Activated CD4-positive, alpha-beta T cell treated with anti-CD3 and anti-CD28 coated beads for 36 hours (primary cell): ENCODE data around the gene WNT7B. TPM values are rescaled to one million over a fixed set of nuclear protein-coding genes. Genes with fewer than 3 reads are reported as not detected.

Experiments
- ATAC-seq: fragments of 200-7000 bp; cut with Tn5 transposase; one replicate; pipeline ENCODE4 v1.10.0; 2021; ENCODE audit warnings: mild to moderate bottlenecking, moderate library complexity
- CTCF ChIA-PET: fragments of 350-600 bp; sonication (Branson Sonifier 250); formaldehyde crosslinking; loops from one replicate; lab custom pipeline; 2021; ENCODE audit warnings: antibody characterized with exemption; lab: Charles Lee
- POLR2A ChIA-PET: fragments of 350-600 bp; sonication (Branson Sonifier 250); formaldehyde crosslinking; loops from one replicate; lab custom pipeline; 2021; ENCODE audit warnings: antibody characterized with exemption, inconsistent platforms; lab: Charles Lee
- DNase-seq: peaks from one replicate; pipeline ENCODE4 v3.0.0-alpha.2; 2020
- H3K27ac Mint-ChIP-seq: one replicate; pipeline ENCODE4 v1.8.0; 2021; ENCODE audit warnings: mixed read lengths
- H3K27me3 Mint-ChIP-seq: one replicate; pipeline ENCODE4 v1.8.0; 2021; ENCODE audit warnings: mixed read lengths
- H3K36me3 Mint-ChIP-seq: one replicate; pipeline ENCODE4 v1.8.0; 2021; ENCODE audit warnings: low read depth, mixed read lengths
- H3K4me1 Mint-ChIP-seq: one replicate; pipeline ENCODE4 v1.8.0; 2021; ENCODE audit warnings: mixed read lengths
- H3K4me3 Mint-ChIP-seq: one replicate; pipeline ENCODE4 v1.8.0; 2021; ENCODE audit warnings: mild to moderate bottlenecking, moderate library complexity, mixed read lengths
- H3K9me3 Mint-ChIP-seq: one replicate; pipeline ENCODE4 v1.8.0; 2021; ENCODE audit warnings: low read depth, mixed read lengths
- intact Hi-C, 2 experiments: fragments of 100-400 bp; cut with DNase I in 1 of 2; cut with micrococcal nuclease in 1 of 2; formaldehyde crosslinking; loops; one replicate each; pipeline versions ENCODE4 v1.14.2 to v1.15.1; 2022 to 2024; cut with DNase I, micrococcal nuclease
- total RNA-seq, 2 experiments: library from RNA; stranded (reverse); gene quantifications; one replicate each; pipeline ENCODE4 v1.2.3, GENCODE V29; 2021

The WNT7B gene
- total RNA-seq, 2 experiments from 2014 or later: not detected

DNA sequence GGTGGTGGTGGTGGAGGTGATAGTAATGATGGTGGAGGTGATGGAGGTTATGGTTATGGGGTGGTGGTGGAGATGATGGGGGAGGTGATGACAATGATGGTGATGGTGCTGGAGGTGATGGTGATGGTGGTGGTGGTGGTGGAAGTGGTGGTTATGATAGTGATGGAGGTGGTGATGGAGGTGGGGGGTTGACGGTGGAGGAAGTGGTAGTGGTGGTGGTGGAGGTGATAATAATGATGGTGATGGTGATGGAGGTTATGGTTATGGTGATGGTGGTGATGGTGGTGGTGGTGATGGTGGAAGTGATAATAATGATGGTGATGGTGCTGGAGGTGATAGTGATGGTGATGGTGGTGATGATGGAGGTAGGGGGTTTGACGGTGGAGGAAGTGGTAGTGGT, 16.9 kb upstream of the WNT7B start:
- intact Hi-C loops: loop anchor here (5.0 to 10.0 kb wide), 3 partner anchors 321 to 551 kb away; no protein-coding TSS in a partner anchor
- Mint-ChIP-seq H3K36me3 (no peaks in the 10 kb centered on the region), H3K4me1 (no peaks in the 10 kb centered on the region), H3K4me3 (no peak overlapping the region), H3K9me3 (no peaks in the 10 kb centered on the region), H3K27ac (no peak overlapping the region), H3K27me3 (peaks cover 5% of the 10 kb centered on the region)
- ChIA-PET CTCF (interaction anchor here (0.7 to 2.5 kb wide), 10 partner anchors 9 to 407 kb away, joined by 3 to 24 read pairs (median 5); no protein-coding TSS in a partner anchor), POLR2A (no interaction called here)
- DNase-seq: no peak
- no peak for ATAC-seq

DNA sequence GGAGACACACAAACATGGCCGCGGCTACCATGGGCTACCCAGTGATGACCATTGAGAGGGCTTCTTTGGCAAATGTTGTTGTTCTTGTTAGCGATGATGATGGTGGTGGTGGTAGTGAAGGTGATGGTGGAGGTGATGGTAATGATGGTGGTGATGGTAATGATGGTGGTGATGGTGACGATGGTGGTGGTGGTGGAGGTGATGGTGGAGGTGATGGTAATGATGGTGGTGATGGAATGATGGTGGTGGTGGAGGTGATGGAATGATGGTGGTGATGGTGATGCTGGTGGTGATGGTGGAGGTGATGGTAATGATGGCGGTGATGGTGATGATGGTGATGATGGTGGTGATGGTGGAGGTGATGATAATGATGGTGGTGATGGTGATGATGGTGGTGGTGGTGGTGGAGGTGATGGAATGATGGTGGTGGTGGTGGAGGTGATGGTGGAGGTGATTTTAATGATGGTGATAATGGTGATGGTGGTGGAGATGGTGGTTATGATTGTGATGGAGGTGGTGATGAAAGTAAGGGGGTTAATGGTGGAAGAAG, 16.3 kb upstream of the WNT7B start:
- intact Hi-C loops: loop anchor here (5.0 to 10.0 kb wide), 3 partner anchors 322 to 552 kb away; no protein-coding TSS in a partner anchor
- Mint-ChIP-seq H3K9me3 (no peaks in the 10 kb centered on the region), H3K27me3 (peaks cover 5% of the 10 kb centered on the region), H3K4me1 (no peaks in the 10 kb centered on the region), H3K27ac (no peak overlapping the region), H3K36me3 (no peaks in the 10 kb centered on the region), H3K4me3 (no peak overlapping the region)
- ChIA-PET POLR2A (no interaction called here), CTCF (no interaction called here)
- DNase-seq: no peak
- ATAC-seq: no peak

DNA sequence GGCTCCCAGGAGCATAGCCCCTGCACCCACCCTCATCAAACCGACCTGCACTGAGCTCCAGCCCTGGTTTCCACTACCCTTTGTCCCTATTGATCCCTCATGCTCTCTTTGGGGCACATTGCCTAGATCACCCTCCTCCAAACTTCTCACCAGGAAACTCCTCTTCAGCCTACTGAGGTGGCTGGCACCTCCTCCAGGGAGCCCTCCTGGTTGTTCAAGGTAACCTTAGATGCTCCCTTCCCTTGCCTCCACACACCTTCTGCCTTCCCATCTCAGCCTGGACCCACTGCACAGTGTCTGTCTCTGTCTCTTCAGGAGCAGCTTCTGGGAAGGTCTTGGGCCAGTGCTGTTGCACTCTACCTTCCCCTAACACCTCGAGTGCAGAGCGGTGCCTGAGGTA, 15.8 kb upstream of the WNT7B start:
- DNase-seq (no peak), ATAC-seq (no peak)
- POLR2A ChIA-PET: no interaction called here
- intact Hi-C loops: loop anchor here (5.0 to 10.0 kb wide), 3 partner anchors 322 to 552 kb away; no protein-coding TSS in a partner anchor
- peaks cover 5% of the 10 kb centered on the region for H3K27me3 Mint-ChIP-seq
- no peaks in the 10 kb centered on the region for H3K9me3 Mint-ChIP-seq
- no peak overlapping the region for H3K27ac Mint-ChIP-seq
- no peaks in the 10 kb centered on the region for H3K4me1 Mint-ChIP-seq
- H3K4me3 Mint-ChIP-seq: no peak overlapping the region
- no peaks in the 10 kb centered on the region for H3K36me3 Mint-ChIP-seq
- CTCF ChIA-PET: no interaction called here

DNA sequence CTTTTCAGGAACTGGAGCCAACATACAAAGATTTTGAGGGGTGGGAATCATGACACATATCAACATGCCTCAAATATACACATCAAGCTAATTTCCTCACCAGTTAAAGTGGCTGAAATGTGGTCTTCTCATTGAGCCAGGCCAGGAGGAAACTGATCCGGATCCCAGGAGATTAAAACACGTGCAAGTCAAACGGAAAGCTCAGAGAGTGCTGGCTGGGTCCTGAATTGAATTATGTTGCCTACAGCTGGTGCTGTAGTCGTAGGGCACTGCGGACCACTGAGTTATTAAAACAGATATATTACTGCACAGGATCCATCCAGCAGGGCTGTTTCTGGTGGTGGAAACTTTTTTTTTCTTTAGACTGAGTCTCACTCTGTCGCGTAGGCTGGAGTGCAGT, 14.1 kb upstream of the WNT7B start:
- CTCF ChIA-PET: interaction anchor here (0.6 to 2.2 kb wide), 4 partner anchors 15 to 250 kb away, joined by 3 to 7 read pairs (median 4); no protein-coding TSS in a partner anchor
- intact Hi-C loops: loop anchor here (5.0 to 10.0 kb wide), 3 partner anchors 324 to 554 kb away; no protein-coding TSS in a partner anchor
- no peaks in the 10 kb centered on the region for H3K4me1 Mint-ChIP-seq

DNA sequence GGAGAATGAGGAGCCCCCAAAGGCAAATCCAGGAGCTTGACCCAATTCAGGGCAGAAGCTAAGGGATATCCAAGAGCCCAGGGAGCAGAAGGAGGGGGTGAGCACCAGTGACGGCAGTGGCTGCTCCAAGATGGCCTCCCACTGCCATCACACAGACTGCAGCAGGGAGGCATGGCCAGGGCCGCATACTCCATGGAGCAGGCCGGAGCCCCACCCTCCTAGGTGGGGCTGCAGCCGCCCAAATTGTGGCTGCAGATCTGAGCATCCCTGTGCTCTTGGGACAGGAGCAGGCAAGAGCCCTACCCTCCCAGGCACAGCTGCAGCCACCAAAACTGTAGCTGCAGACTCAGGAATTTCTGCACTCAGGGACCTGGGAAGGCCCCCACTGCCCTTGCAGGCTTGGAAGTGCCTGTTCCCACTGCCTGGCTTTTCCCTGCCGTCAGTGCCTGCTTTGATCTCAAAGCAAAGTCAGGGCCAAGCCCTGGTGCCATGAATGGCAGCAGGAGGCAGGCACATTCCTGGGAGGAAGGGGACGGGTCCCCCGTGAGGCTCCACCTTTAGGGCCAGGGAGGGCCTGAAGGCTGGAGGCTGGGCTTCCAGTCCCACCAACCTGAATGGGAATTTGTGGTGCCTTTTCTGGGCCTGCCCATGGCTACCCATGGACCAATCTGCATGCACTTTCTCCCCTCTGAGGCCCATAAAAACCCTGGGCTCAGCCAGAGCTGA, 10.3 kb upstream of the WNT7B start:
- intact Hi-C loops: no loop called here

More for the DNA sequence above, 14.1 kb upstream of the WNT7B start:
- H3K27ac Mint-ChIP-seq: no peak overlapping the region
- H3K27me3 Mint-ChIP-seq: peaks cover 5% of the 10 kb centered on the region
- ATAC-seq: no peak
- H3K36me3 Mint-ChIP-seq: no peaks in the 10 kb centered on the region
- H3K4me3 Mint-ChIP-seq: no peak overlapping the region
- POLR2A ChIA-PET: no interaction called here
- H3K9me3 Mint-ChIP-seq: peaks cover 1% of the 10 kb centered on the region
- no peak for DNase-seq

DNA sequence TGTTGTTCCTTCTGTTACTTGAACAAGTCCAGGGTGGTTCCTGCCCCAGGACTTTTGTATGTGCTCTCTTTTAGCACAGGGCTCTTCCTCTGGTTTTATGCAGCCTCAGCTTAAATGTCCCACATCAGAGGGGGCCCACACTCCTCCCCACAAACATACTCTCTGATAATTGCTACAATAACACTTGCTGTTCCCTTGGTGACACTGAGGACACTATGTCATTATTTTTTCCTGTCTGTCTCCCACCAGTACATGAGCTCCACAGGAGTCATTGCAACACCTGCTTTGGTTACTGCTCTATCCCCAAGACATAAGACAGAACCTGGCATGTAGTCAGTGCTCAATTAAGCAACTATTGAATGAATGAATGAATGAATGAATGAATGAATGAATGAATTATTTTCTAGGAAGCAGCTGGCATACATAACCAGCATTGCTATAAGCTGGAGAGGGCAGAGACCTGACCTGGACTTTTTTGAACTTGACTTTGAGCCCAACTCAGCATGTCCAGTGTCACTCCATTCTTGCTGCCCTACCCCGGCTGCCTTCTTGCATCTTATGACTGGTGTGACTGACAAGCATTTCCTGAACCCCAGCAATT, 7.5 kb upstream of the WNT7B start:
- H3K36me3 Mint-ChIP-seq: no peaks in the 10 kb centered on the region
- H3K4me3 Mint-ChIP-seq: no peak overlapping the region
- H3K27ac Mint-ChIP-seq: no peak overlapping the region
- no peak for ATAC-seq
- H3K27me3 Mint-ChIP-seq: no peaks in the 10 kb centered on the region
- intact Hi-C loops: no loop called here
- ChIA-PET CTCF (interaction anchor here (0.6 to 1.2 kb wide), 4 partner anchors 10 to 357 kb away, joined by 3 to 12 read pairs (median 4); no protein-coding TSS in a partner anchor), POLR2A (no interaction called here)
- peaks cover 4% of the 10 kb centered on the region for H3K9me3 Mint-ChIP-seq
- no peak for DNase-seq
- no peaks in the 10 kb centered on the region for H3K4me1 Mint-ChIP-seq

More for the DNA sequence above, 10.3 kb upstream of the WNT7B start:
- Mint-ChIP-seq H3K4me1 (no peaks in the 10 kb centered on the region), H3K9me3 (peaks cover 4% of the 10 kb centered on the region), H3K36me3 (no peaks in the 10 kb centered on the region), H3K27me3 (no peaks in the 10 kb centered on the region), H3K27ac (no peak overlapping the region), H3K4me3 (no peak overlapping the region)
- ChIA-PET CTCF (interaction anchor here (0.5 to 1.3 kb wide), 3 partner anchors 10 to 114 kb away, joined by 3 read pairs; no protein-coding TSS in a partner anchor), POLR2A (interaction anchor here (0.6 kb wide), 1 partner anchor 308 kb away, joined by 3 read pairs; no protein-coding TSS in a partner anchor)
- ATAC-seq (no peak), DNase-seq (no peak)

DNA sequence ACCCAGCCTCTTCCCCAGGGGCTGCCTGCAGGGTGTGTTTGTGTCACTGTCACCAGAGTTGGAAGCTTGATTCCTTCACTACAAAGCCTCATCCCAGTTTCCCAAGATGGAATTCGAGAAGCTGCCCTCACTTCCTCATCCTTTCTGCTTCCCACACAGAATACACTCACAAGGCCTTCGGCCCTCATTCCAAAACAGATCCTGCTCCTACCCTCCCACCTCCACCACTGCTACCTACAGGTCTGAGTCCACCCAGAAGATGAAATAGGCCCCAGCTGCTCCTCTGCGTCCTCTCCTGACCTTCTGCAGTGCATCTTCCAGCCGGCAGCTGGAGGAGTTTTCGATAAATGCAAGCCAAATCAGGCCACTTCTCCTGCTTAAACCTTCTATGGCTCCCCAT, 6.8 kb upstream of the WNT7B start:
- H3K9me3 Mint-ChIP-seq: peaks cover 4% of the 10 kb centered on the region
- intact Hi-C loops: no loop called here
- no peaks in the 10 kb centered on the region for H3K4me1 Mint-ChIP-seq
- H3K4me3 Mint-ChIP-seq: no peak overlapping the region
- no peaks in the 10 kb centered on the region for H3K36me3 Mint-ChIP-seq
- ATAC-seq: no peak
- CTCF ChIA-PET: interaction anchor here (0.6 to 1.2 kb wide), 2 partner anchors 11 to 356 kb away, joined by 4 to 12 read pairs; no protein-coding TSS in a partner anchor
- H3K27me3 Mint-ChIP-seq: no peaks in the 10 kb centered on the region
- DNase-seq: no peak
- POLR2A ChIA-PET: no interaction called here
- no peak overlapping the region for H3K27ac Mint-ChIP-seq

DNA sequence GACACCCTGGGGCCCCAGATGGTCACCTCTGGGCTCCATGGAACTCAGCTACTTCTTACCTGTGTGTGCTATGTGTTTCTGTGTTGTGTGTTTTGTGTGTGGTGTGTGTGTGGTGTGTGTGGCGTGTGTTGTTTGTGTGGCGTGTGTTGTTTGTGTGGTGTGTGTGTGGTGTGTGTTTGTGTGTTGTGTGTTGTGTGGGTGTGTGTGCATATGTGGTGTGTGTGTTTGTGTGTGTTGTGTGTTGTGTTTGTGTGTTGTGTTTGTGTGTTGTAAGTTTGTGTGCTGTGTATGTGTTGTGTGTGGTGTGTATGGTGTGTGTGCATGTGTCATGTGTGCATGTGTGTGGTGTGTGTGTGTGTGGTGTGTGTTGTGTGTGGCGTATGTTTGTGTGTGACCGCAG, 3.8 kb upstream of the WNT7B start:
- intact Hi-C loops: no loop called here
- H3K4me1 Mint-ChIP-seq: peaks cover 8% of the 10 kb centered on the region
- H3K9me3 Mint-ChIP-seq: peaks cover 2% of the 10 kb centered on the region
- no peak for ATAC-seq
- ChIA-PET CTCF (interaction anchor here (0.6 kb wide), 1 partner anchor 339 kb away, joined by 4 read pairs; no protein-coding TSS in a partner anchor), POLR2A (no interaction called here)
- H3K27me3 Mint-ChIP-seq: peaks cover 12% of the 10 kb centered on the region
- no peaks in the 10 kb centered on the region for H3K36me3 Mint-ChIP-seq
- no peak overlapping the region for H3K4me3 Mint-ChIP-seq
- no peak for DNase-seq
- H3K27ac Mint-ChIP-seq: no peak overlapping the region

DNA sequence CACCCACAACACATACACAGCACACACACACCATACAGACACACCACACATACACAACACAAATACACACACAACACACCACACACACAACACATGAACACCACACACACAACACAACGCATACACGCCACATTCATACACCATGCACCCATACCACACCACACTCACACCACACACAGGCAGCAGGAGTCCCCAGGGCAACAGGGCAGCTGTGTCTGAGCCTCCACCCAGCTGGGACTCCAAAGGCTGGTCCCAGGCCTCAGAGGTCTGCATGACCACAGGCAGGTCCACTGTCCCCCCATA, 3.3 kb upstream of the WNT7B start:
- ATAC-seq: no peak
- H3K4me1 Mint-ChIP-seq: peaks cover 10% of the 10 kb centered on the region
- H3K9me3 Mint-ChIP-seq: peaks cover 2% of the 10 kb centered on the region
- intact Hi-C loops: no loop called here
- CTCF ChIA-PET: interaction anchor here (0.6 kb wide), 1 partner anchor 338 kb away, joined by 4 read pairs; no protein-coding TSS in a partner anchor
- H3K36me3 Mint-ChIP-seq: no peaks in the 10 kb centered on the region
- H3K27ac Mint-ChIP-seq: no peak overlapping the region
- POLR2A ChIA-PET: no interaction called here
- no peak for DNase-seq
- H3K4me3 Mint-ChIP-seq: no peak overlapping the region
- H3K27me3 Mint-ChIP-seq: peaks cover 15% of the 10 kb centered on the region

DNA sequence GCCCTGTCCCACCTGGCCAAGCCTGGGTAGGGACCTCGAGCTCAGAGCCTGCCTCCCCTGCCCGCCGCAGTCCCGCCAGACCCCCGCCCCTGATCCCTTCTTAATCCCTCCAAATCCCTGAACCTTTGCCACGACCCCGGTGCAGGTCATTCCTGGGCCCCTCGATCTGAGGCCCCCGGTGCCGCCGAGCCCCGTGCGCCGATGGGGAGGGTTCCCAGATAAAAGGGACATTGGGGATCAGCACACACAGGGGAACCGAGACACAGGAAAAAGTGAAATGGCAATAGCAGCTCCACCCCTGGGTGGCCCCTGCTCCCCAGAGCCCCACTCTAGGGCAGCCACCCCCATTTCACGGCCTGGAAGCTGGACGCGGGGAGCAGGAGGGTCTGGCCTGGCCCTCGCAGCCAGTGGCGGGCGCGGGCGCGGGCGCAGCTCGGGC, 1.3 kb upstream of the WNT7B start:
- intact Hi-C loops: no loop called here

DNA sequence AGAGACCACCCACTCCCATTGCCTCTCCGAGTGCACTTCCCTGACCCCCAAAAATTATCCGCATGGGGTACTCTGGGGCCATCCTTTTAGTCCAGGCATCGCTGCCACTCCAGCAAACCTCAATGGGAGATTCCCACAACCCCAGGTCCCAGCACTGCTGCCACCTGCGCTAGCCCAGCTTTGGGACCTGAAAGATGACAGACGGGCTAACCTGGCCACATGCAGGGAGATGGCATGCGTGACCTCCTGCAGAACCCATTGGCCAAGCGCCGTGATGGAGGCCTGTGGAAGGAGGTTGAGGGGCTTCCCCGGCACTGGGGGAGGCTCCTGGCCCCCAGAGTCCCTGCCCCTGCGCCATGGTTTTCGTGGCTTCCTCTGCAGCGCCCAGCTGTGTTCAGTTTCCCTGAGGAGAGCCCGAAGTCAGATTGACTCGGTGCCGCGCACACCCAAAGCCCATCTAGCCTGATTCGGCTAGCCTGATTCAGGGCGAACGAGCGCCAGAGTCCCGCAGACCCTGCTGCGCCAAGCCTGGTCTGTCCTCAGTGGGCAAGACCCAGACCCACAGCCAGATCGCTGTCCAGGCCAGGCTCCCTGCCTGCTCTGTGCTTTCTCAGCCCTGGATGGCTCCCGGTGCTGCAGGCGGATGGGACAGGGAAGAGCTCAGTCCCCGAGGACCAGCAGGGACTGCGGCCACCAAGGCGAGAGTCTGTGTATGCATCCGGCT, 751 bp upstream of the WNT7B start:
- ATAC-seq (no peak), DNase-seq (no peak)
- intact Hi-C loops: no loop called here
- Mint-ChIP-seq H3K9me3 (no peaks in the 10 kb centered on the region), H3K27me3 (peaks cover 35% of the 10 kb centered on the region), H3K36me3 (no peaks in the 10 kb centered on the region), H3K27ac (no peak overlapping the region), H3K4me1 (peaks cover 15% of the 10 kb centered on the region), H3K4me3 (peak overlapping the region; percentile 21)
- ChIA-PET CTCF (interaction anchor here (0.7 kb wide), 1 partner anchor 426 kb away, joined by 4 read pairs; no protein-coding TSS in a partner anchor), POLR2A (no interaction called here)

More for the DNA sequence above, 1.3 kb upstream of the WNT7B start:
- H3K27me3 Mint-ChIP-seq: peaks cover 29% of the 10 kb centered on the region
- POLR2A ChIA-PET: no interaction called here
- no peak overlapping the region for H3K27ac Mint-ChIP-seq
- CTCF ChIA-PET: interaction anchor here (0.7 kb wide), 1 partner anchor 426 kb away, joined by 4 read pairs; no protein-coding TSS in a partner anchor
- no peaks in the 10 kb centered on the region for H3K36me3 Mint-ChIP-seq
- no peak for ATAC-seq
- H3K9me3 Mint-ChIP-seq: no peaks in the 10 kb centered on the region
- peaks cover 15% of the 10 kb centered on the region for H3K4me1 Mint-ChIP-seq
- peak overlapping the region; percentile 21 for H3K4me3 Mint-ChIP-seq
- no peak for DNase-seq
